Measurements from ENCODE around the gene RELN. TPM values are rescaled to one million over a fixed set of nuclear protein-coding genes. Genes with fewer than 3 reads are reported as not detected.

Gene RELN
- total RNA-seq, 1 donor from 2014 or later, result 0.11 TPM

- H3K4me3 ChIP-seq, result no peak overlapping the region
- no peak for DNase-seq (ENCODE audit: low spot score in 2 of 2)
- intact Hi-C loops (cut with DNase I), result no loop called here
- no peaks in the 10 kb centered on the region for H3K36me3 ChIP-seq
- no peaks in the 10 kb centered on the region for H3K27me3 ChIP-seq
- H3K4me1 ChIP-seq, result no peaks in the 10 kb centered on the region
- no peaks in the 10 kb centered on the region for H3K9me3 ChIP-seq
- no peak overlapping the region for H3K27ac ChIP-seq
- TF ChIP-seq CTCF (IDR thresholded peaks at IDR 0.05), result no peak
These were observed 212.0 kb downstream of the RELN start for GRCh38 chr7:103777440-103777839.

DNA sequence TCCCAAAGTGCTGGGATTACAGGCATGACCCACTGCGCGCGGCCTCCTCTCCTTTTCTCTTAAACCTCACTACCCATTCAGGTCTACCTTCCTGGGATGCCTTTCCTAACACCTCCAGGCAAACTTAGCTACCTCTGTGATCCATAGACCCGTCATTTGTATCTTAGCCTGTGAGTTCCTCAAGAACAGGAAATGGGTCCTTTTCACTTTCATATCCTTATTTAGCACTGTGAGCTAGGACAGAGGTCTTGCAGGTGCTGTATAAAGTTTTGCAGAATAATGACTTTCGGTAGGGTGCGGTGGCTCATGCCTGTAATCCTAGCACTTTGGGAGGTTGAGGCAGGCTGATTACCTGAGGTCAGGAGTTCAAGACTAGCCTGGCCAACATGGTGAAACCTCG, 215.7 kb downstream of the RELN start:
- Histone ChIP-seq H3K4me1 (no peaks in the 10 kb centered on the region), H3K36me3 (no peaks in the 10 kb centered on the region), H3K27ac (no peak overlapping the region), H3K4me3 (no peak overlapping the region), H3K27me3 (no peaks in the 10 kb centered on the region), H3K9me3 (no peaks in the 10 kb centered on the region)
- DNase-seq (ENCODE audit: low spot score in 2 of 2), result no peak
- intact Hi-C loops (cut with DNase I), result no loop called here
- TF ChIP-seq CTCF (IDR thresholded peaks at IDR 0.05), result no peak

- intact Hi-C loops (cut with DNase I), result no loop called here
- TF ChIP-seq CTCF (IDR thresholded peaks at IDR 0.05), result no peak
These were observed 217.2 kb downstream of the RELN start for GRCh38 chr7:103772171-103772773.

DNA sequence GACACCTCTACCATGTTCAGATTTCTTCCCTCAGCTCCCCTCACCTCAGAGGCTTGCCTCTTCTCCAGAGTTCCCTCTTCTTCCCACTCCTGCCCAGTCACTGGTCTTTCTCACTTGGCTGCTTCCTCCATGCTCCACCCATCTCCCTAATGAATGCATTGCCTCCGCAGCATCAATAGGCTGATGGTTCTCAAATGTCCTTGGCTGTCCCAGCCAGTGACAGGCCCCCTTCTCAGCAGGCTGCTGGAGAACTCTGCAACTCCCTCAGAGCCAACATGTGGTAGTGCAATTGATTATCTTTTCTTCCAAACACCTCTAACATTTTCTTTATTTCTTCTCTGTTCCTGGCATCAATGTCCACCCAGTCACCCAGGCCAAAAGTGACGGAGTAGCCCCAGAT, 218.2 kb downstream of the RELN start:
- Histone ChIP-seq H3K9me3 (no peaks in the 10 kb centered on the region), H3K4me1 (no peaks in the 10 kb centered on the region), H3K27ac (no peak overlapping the region), H3K36me3 (no peaks in the 10 kb centered on the region), H3K4me3 (no peak overlapping the region), H3K27me3 (no peaks in the 10 kb centered on the region)
- intact Hi-C loops (cut with DNase I), result no loop called here
- no peak for TF ChIP-seq CTCF (IDR thresholded peaks at IDR 0.05)
- DNase-seq (ENCODE audit: low spot score in 2 of 2), result no peak

More at GRCh38 chr7:103772171-103772773, 217.2 kb downstream of the RELN start:
- DNase-seq (ENCODE audit: low spot score in 2 of 2), result no peak
- Histone ChIP-seq H3K4me1 (no peaks in the 10 kb centered on the region), H3K27ac (no peak overlapping the region), H3K4me3 (no peak overlapping the region), H3K27me3 (no peaks in the 10 kb centered on the region), H3K9me3 (no peaks in the 10 kb centered on the region), H3K36me3 (no peaks in the 10 kb centered on the region)

GRCh38 chr7:103766660-103767059, 222.8 kb downstream of the RELN start:
- no peak overlapping the region for H3K4me3 ChIP-seq
- no peak overlapping the region for H3K27ac ChIP-seq
- no peaks in the 10 kb centered on the region for H3K27me3 ChIP-seq

More at GRCh38 chr7:103766660-103767059, 222.8 kb downstream of the RELN start:
- intact Hi-C loops (cut with DNase I), result no loop called here
- TF ChIP-seq CTCF (IDR thresholded peaks at IDR 0.05), result no peak
- DNase-seq (ENCODE audit: low spot score in 2 of 2), result no peak
- no peaks in the 10 kb centered on the region for H3K9me3 ChIP-seq
- no peaks in the 10 kb centered on the region for H3K36me3 ChIP-seq
- no peaks in the 10 kb centered on the region for H3K4me1 ChIP-seq
